GM21619 (cell line): Measurements from ENCODE around the gene SUV39H2.
"Not testable (repeated sequence)": the region's sequence is repeated elsewhere in the genome, so short reads cannot be mapped to it uniquely, and the experiment has no call there.

Source experiments
- ATAC-seq: cut with Tn5 transposase; IDR thresholded peaks from one replicate; pipeline ENCODE4 v1.9.1; 2021; ENCODE audit not compliant: unreplicated experiment

The SUV39H2 gene

DNA sequence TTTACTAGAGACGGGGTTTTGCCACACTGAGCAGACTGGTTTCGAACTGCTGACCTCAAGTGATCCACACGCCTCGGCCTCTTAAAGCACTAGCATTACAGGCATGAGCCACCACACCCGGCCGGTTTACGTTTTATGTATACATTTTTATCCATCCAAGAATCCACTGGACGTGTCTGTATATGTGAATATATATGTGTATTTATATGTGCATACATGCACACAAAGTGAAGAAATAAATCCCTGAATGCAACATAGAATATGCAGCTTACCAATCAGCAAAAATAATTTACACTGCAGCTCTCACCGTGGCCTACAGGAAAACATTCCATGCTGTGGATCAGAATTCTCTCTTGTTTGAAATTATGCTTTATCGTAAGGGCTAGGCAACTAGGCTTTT, 51.9 kb downstream of the SUV39H2 start:
- ATAC-seq = no peak

DNA sequence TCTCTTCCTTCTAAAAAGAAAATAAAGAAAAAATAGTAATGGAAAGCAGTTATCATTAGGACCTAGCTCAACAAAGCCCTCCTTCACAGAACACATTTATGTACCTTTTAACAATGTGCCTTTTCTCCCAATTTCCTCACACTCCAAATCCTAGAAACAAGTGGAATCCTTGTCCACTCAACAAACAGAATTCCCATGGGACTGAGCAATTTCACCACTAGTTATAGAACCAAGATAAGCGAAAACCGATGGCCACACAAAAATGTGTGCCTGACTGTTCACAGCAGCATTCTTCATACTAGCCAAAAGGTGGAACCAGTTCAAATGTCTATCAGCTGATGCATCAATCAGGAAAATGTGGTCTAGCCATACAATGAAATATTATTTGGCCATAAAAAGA, 57.9 kb downstream of the SUV39H2 start:
- ATAC-seq = no peak

DNA sequence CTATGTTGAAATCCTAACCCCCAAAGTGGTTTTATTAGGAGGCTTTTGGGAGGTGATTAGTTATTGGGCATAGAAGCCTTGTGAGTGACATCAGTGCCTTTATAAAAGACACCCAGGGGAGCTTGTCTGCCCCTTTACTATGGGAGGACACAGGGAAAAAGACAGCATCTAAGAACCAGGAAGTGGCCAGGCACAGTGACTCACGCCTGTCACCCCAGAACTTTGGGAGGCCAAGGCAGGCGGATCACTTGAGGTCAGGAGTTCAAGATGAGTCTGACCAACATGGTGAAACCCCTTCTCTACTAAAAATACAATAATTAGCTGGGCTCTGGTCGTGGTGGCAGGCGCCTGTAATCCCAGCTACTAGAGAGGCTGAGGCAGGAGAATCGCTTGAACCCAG, 60.3 kb downstream of the SUV39H2 start:
- ATAC-seq = not testable (repeated sequence)

DNA sequence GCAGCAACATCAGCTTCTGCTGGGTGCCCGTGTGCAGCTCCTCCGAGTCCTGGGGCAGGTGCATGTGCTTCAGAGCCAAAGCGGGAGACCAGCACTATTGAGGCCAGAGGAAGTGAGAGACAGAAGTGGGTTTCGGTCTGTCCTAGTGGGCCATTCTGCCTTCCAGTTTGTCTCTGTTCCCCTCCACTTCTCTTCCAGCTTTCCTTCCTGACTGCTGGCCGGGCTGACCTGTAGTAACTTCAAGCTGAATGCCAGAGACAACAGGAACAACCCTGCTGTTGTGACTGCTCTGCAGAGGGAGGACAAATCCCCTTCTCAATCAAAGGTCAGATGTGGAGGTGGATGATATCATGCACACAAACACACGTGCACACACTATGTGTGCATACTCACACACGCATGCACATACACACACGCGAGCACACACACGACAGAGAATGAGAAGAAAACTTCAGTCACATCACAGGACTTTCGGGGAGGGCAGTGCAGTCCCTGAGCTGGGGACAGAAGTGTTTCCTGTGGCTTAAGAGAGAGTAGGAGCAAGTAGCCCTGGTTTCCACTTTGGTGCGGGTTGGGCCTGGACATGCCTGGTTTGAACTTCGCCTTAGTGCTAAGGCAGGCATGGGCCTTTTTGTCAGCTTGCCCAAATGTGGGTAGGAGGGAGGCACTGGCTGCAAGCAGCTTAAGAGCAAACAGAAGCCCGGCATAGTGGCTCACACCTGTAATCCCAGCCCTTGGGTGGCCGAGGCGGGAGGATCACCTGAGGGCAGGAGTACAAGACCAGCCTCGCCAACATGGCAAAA, 63.7 kb downstream of the SUV39H2 start:
- ATAC-seq = peak; percentile 86

DNA sequence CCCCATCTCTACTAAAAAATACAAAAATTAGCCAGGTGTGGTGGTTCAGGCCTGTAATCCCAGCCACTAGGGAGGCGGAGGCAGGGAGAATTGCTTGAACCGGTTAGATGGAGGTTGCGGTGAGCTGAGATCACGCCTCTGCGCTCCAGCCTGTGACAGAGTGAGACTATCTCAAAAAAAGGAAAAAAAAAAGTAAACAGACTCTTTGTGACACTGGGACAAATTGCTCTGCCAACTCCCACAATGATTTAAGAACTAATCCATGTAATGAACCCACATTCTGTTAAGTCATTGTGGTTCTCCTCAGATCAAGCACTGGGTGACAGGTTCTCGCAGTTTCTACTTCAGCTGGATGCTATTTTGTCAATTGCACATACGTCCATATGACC, 64.3 kb downstream of the SUV39H2 start:
- not testable (repeated sequence) for ATAC-seq

DNA sequence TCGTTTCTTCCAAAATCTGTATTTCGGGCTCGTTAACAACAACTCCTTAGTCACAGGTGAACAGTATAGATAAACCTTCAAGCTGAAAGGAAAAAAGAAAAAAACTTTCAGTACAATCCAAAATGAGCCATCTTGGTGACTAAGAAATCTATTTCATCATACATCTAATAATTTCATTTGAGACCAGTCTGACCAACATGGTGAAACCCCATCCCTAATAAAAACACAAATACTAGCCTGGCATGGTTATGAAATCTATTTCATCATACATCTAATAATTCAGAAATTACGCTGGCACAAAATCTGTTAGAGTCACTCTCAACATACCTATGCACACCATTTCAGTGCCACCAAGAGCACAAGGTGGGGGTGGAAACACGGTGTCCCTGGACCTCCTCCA, 66.4 kb downstream of the SUV39H2 start:
- no peak for ATAC-seq

DNA sequence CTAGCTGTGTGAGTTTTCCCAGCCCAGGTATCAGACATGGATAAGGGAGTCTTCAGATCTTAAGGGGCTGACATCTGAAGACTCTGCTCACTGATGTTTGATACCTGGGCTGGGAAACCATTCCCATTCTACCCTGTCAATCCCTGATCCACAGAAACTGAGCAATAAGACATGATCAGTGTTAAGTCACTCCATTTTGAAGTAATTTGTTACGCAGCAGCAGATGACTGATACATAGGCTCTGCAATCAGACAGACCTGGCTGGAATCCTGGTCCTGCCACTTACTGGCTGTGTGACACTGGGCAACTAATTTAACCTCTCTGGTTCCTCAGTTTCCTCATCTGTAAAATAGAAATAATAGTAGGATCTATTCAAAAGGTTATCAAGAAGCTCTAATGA, 68.6 kb downstream of the SUV39H2 start:
- no peak for ATAC-seq

DNA sequence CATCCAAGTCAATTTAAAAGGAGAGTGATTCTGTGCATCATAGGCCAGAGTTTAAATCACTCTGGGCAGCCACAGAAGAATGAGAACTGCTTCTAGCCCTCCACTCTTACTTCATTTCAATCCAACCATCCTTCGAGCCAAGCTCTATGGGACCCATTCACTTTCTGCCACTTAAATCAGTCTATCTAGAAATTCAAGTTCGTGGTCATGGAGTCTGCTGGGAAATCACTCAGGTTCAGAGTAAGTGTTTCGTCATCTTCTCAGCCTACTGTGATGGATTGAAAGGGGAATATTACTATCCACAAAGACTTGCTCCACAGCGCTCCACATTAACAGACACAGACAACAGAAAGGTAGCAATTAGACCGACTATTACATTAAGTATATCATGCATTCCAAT, 70.6 kb downstream of the SUV39H2 start:
- ATAC-seq = no peak

DNA sequence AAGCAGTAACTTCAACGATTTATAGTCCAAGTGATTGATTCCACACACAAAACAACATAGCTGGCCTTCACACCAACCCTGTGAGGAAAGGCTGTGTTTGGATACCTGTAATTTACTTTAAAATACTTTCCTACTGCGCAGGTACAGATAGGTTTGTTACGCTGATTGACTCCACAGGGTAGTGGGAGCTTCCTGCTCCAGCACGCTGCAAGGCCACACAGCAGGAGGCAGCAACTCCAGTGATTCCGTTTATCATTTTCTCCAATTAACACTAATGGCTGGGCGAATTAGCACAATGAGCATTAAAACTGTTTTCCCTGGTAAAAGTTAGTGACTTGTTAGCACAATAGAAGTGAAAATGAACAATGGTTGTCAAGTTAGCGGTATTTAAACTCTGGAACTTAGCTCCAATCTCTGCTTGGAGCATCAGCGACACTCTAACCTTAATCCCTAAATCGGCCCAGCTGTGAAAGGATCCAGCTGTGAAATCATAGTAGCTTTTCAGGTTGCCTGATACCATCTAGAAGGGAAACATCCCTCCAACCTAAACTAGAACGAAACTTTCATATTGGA, 74.3 kb downstream of the SUV39H2 start:
- no peak for ATAC-seq

DNA sequence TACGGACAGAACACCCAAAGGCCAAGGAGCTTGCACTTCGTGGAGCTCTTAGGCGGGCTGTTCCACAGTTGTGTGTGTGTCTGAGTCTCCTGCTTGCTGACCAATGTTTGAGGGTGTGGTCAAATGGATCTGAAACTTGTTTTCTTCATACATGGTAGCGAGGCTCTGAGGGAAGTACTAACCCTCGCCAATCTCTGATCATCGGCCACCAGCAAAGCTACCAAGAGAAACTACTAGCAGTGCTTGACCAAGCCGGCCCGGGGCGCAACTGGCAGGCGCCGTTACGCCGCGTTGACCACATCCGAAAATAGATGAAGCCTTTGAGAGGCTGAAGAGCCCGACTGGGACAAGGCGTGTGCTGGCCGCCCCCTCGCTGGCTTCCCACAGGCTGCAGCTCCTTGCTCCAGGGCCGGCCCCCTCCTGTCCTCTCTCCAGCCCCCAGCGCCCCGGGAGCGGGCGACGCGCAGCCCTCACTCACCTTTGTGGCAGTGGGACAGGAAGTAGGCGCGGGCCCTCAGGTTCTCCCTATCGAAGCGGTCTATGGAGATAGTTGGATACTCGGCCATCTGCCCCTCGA, 74.8 kb downstream of the SUV39H2 start:
- ATAC-seq = peak; percentile 37
